HAP-1 (cell line): ENCODE data around the gene FXYD4.

Source experiments
- DNase-seq, 2 experiments: peaks; one replicate each; pipeline ENCODE4 v3.0.0-alpha.2; 2016 to 2020; ENCODE audit warnings: low spot score in 2 of 2
- H3K27me3 ChIP-seq: fragments of 250-450 bp; sonication (Bioruptor Pico); 2 replicates; pipeline ENCODE4 v1.5.1; 2020; ENCODE audit warnings: low read depth, mild to moderate bottlenecking, moderate library complexity
- H3K36me3 ChIP-seq: fragments of 250-450 bp; sonication (Bioruptor Pico); replicated peaks from 2 replicates; pipeline ENCODE4 v1.5.1; 2020; ENCODE audit warnings: mild to moderate bottlenecking
- H3K4me1 ChIP-seq: fragments of 250-450 bp; sonication (Bioruptor Pico); 2 replicates; pipeline ENCODE4 v1.5.1; 2020; ENCODE audit warnings: mild to moderate bottlenecking
- H3K4me3 ChIP-seq: fragments of 250-450 bp; sonication (Bioruptor Pico); 2 replicates; pipeline ENCODE4 v1.5.1; 2020; ENCODE audit warnings: mild to moderate bottlenecking, moderate library complexity
- H3K9me3 ChIP-seq: fragments of 250-450 bp; sonication (Bioruptor Pico); 2 replicates; pipeline ENCODE4 v1.5.1; 2020; ENCODE audit warnings: mild to moderate bottlenecking, moderate library complexity
- in situ Hi-C: fragments of 300-500 bp; cut with MboI; formaldehyde crosslinking; loops from 3 replicates; pipeline ENCODE4 v1.14.3; 2020; ENCODE audit warnings: low sequenced_read_pairs, inconsistent platforms, mixed read lengths

FXYD4 gene

DNA sequence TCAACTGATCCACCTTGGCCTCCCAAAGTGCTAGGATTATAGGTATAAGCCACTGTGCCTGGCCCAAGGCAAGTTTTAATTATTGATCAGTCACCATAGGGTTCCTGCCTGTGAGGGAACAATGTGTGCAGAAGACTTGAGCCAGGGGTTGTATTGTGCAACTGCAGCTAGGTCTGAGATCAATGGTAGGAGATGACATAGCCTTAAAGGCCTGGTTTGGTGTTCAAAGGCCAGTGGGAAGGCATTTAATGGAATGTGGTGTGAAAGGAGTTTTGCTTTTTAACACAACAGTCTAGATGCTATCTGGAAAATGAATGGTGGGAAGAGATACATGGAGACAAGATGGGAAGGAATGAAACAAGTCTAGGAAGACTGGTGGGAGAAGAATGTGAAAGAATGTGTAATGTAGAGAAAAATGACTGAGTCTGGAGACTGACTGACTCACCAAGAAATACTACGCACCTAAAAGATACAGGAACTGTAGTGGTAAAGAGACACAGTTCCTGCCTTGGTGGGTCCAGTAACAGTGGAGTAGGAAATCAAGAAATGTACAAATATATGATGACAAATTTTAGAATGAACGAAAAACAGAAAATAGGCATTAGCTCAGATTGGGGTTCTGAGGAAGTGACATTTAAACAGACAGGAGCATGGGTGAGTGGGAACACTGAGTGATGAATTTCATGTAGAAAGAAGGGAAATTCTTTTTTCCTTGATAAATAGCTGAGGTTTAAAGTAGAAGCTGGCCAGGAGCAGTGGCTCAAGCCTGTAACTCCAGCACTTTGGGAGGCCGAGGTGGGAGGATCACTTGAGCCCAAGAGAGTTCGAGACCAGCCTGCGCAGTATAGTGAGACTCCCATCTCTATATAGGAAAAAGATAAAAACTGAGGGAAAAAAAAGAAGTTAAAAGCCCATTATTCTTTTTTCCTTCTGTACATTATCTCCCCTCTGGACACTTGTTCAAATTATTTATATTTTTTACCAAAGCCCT, 28.2 kb downstream of the FXYD4 start:
- in situ Hi-C loops = no loop called here
- Histone ChIP-seq H3K27me3 (no peaks in the 10 kb centered on the region), H3K9me3 (no peaks in the 10 kb centered on the region), H3K36me3 (peaks cover 50% of the 10 kb centered on the region), H3K4me3 (no peak overlapping the region; the same call in 1 of the 2 replicates), H3K4me1 (peaks cover 75% of the 10 kb centered on the region)
- DNase-seq = no peak

GRCh38 chr10:43401627-43402026, 30.2 kb downstream of the FXYD4 start:
- DNase-seq = peak in 1 of 2 experiments; percentile 55
- Histone ChIP-seq H3K27me3 (no peaks in the 10 kb centered on the region), H3K36me3 (peaks cover 37% of the 10 kb centered on the region), H3K9me3 (no peaks in the 10 kb centered on the region), H3K4me3 (no peak overlapping the region), H3K4me1 (peaks cover 75% of the 10 kb centered on the region)
- in situ Hi-C loops = no loop called here

- no peaks in the 10 kb centered on the region for H3K27me3 ChIP-seq
- no peak overlapping the region for H3K4me3 ChIP-seq
- no peak for DNase-seq
- peaks cover 39% of the 10 kb centered on the region for H3K36me3 ChIP-seq
- H3K4me1 ChIP-seq = peaks cover 75% of the 10 kb centered on the region
- no peaks in the 10 kb centered on the region for H3K9me3 ChIP-seq
- in situ Hi-C loops = no loop called here
Observed at GRCh38 chr10:43402176-43402575, 30.7 kb downstream of the FXYD4 start.

DNA sequence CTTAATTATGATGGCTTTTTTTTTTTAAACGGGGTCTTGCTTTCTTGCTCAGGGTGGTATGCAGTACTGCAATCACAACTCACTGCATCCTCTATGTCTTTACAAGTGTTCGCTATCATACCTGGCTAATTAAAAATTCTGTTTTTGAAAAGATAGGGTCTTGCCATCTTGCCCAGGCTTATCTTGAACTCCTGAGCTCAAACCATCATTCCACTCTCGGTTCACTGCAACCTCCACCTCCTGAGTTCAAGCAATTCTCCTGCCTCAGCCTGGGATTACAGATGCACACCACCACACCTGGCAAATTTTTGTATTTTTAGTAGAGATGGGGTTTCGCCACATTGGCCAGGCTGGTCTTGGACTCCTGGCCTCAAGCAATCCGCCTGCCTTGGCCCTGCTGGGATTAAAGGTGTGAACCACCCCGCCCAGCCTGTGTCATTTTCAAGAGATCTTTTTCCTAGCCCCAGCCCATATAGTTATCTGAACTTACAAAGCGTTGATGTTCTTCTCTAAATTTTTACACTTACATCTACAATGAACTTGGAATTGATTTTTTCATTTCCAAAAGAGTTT, 31.5 kb downstream of the FXYD4 start:
- no peak for DNase-seq
- H3K27me3 ChIP-seq = no peaks in the 10 kb centered on the region
- H3K4me3 ChIP-seq = no peak overlapping the region
- in situ Hi-C loops = no loop called here
- peaks cover 39% of the 10 kb centered on the region for H3K36me3 ChIP-seq
- H3K9me3 ChIP-seq = no peaks in the 10 kb centered on the region
- peaks cover 71% of the 10 kb centered on the region for H3K4me1 ChIP-seq

DNA sequence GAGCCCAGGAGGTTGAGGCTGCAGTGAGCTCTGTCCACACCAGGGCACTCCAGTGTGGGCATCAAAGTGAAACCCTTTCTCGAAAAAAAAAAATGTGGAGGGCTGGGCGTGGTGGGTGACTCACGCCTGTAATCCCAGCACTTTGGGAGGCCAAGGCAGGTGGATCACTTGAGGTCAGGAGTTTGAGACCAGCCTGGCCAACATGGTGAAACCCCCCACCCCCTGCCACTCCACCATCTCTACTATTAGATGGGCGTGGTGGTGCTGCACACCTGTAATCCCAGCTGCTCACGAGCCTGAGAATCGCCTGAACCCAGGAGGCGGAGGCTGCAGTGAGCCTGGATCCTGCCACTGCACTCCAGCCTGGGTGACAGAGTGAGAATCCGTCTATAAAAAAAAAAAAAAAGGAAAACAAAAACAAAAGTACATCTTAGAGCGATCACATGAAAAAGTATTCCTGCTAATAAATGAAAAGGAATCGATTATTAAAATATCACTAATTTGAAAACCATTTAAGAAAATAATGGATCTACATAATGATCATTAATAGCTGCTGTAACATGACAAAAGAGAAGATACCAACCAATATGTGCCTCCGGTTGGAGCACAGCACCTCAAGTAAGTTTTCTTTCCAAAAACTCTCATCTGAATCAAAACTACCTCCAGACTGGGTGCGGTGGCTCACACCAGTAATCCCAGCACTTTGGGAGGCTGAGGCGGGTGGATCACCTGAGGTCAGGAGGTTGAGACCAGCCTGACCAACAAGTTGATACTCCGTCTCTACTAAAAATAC, 32.7 kb downstream of the FXYD4 start:
- in situ Hi-C loops = no loop called here
- no peak for DNase-seq
- no peaks in the 10 kb centered on the region for H3K9me3 ChIP-seq
- H3K4me3 ChIP-seq = peak overlapping the region; percentile 77
- no peaks in the 10 kb centered on the region for H3K27me3 ChIP-seq
- peaks cover 62% of the 10 kb centered on the region for H3K4me1 ChIP-seq
- H3K36me3 ChIP-seq = peaks cover 34% of the 10 kb centered on the region

DNA sequence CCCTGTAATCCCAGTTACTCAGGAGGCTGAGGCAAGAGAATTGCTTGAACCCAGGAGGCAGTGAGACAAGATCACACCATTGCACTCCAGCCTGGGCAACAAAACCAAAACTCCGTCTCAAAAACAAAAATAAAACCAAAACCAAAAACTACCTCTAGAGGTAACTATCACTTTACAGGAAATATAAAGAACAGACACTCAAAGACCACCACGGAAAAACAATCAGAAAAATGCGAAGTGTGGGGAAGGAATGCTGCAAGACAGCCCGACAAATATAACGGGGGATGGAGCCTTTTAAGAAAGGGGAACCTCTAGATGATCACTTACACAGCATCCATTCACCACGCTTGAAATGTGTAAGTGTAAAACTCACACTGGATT, 33.3 kb downstream of the FXYD4 start:
- Histone ChIP-seq H3K9me3 (no peaks in the 10 kb centered on the region), H3K36me3 (peaks cover 31% of the 10 kb centered on the region), H3K4me1 (peaks cover 60% of the 10 kb centered on the region), H3K4me3 (peak overlapping the region; percentile 77), H3K27me3 (no peaks in the 10 kb centered on the region)
- DNase-seq = no peak
- in situ Hi-C loops = no loop called here

DNA sequence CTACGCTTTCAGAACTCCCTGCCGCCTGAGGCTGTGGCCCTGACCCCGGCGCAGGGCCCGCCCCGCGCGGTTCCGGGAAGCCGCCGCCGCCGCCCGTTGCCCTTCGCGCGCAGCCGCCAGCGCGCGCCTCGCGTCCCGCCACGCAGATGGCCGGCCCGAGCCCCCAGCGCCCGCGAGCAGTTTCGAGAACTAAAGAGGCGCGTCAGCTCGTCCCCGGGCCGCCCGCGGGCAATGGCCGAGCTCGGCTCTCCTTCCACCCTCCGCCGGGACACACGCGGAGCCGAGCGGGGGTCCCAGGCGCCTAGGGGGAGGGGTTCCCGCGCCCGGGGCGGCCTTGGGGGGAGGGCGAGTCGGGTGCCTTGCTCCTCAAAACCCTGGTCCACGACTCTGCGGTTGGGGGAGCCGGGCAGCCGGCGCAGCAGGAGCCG, 35.7 kb downstream of the FXYD4 start:
- in situ Hi-C loops = no loop called here
- H3K36me3 ChIP-seq = peaks cover 19% of the 10 kb centered on the region
- no peaks in the 10 kb centered on the region for H3K9me3 ChIP-seq
- peak in 1 of 2 experiments; percentile 64 for DNase-seq
- H3K27me3 ChIP-seq = no peaks in the 10 kb centered on the region
- H3K4me1 ChIP-seq = peaks cover 36% of the 10 kb centered on the region
- H3K4me3 ChIP-seq = peak overlapping the region; percentile 77

- DNase-seq = peak; percentile 88 to 91
- peak overlapping the region; percentile 77 for H3K4me3 ChIP-seq
- peaks cover 30% of the 10 kb centered on the region for H3K4me1 ChIP-seq
- H3K36me3 ChIP-seq = peaks cover 19% of the 10 kb centered on the region
- no peaks in the 10 kb centered on the region for H3K27me3 ChIP-seq
- in situ Hi-C loops = no loop called here
- no peaks in the 10 kb centered on the region for H3K9me3 ChIP-seq
Observed at GRCh38 chr10:43407576-43408330, 36.3 kb downstream of the FXYD4 start.

DNA sequence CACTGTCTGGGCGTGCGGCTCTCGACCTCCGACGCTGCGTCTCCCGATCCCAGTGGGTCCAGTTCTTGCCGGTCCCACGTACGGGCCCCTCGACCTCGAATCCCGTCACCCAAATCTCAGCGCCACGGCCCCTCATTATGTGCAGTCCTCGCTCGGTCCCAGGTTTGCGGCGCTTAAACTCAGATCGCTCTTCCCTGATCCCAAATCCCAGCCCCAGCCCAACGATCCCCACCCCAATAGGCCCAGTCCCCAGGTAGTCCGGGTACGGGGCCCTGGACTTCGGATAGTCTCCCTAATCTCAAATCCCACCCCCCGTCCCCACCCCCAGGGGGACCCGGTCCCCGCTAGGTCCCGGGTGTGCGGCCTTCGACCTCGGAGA, 36.9 kb downstream of the FXYD4 start:
- no peak for DNase-seq
- peaks cover 15% of the 10 kb centered on the region for H3K36me3 ChIP-seq
- H3K9me3 ChIP-seq = no peaks in the 10 kb centered on the region
- in situ Hi-C loops = no loop called here
- no peaks in the 10 kb centered on the region for H3K27me3 ChIP-seq
- H3K4me1 ChIP-seq = peaks cover 24% of the 10 kb centered on the region
- H3K4me3 ChIP-seq = peak overlapping the region; percentile 77

DNA sequence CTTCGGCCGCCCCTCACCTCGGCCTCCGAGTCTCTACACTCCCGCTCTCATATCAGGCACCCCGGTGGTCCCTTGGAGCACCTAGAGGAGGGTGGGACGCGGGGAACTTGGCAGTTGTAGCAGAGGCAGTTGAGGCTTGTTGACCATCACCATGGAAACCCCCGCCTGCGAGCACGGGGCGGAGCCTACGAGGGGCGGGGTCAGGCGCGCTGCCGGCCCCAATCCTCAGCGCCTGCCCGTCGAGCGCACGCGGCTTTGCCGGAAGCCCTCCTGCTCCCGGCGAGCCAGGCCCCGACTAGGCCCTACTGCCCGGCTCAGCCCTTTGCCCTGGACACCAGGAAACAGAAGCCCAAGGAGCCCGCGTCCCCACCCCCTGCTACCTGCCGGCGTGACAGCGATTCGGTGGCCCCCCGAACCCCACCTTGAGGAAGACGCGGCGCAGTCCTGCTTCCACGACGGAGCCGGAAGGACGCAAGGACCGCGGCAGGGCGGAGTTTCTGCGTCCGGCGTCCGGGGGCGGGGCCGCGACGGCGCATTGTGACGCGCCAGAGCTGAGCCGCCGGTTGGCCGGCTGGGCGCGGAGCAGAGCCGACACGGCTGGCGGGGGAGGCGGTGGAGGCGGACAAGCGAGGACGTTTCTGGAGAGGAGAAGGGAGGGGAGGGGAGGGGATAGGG, 37.4 kb downstream of the FXYD4 start, which contains the start of gene HNRNPF:
Gene HNRNPF, minus strand, starts transcription at position 477 of the 675 bp plus-strand sequence. CDS start 21,302 bp downstream, outside the sequence.
- H3K27me3 ChIP-seq = no peaks in the 10 kb centered on the region
- in situ Hi-C loops = no loop called here
- H3K36me3 ChIP-seq = peaks cover 10% of the 10 kb centered on the region
- H3K4me1 ChIP-seq = peaks cover 19% of the 10 kb centered on the region
- no peaks in the 10 kb centered on the region for H3K9me3 ChIP-seq
- peak within 1 kb of the TSS; percentile 77 for H3K4me3 ChIP-seq
- peak; percentile 91 to 95 for DNase-seq

GRCh38 chr10:43409385-43410109, 38.1 kb downstream of the FXYD4 start:
- peaks cover 14% of the 10 kb centered on the region for H3K4me1 ChIP-seq
- no peaks in the 10 kb centered on the region for H3K9me3 ChIP-seq
- in situ Hi-C loops = no loop called here
- peak overlapping the region; percentile 77 for H3K4me3 ChIP-seq
- peaks cover 8% of the 10 kb centered on the region; the same call in 1 of the 2 replicates for H3K36me3 ChIP-seq
- no peak for DNase-seq
- H3K27me3 ChIP-seq = no peaks in the 10 kb centered on the region

GRCh38 chr10:43410345-43410744, 38.9 kb downstream of the FXYD4 start:
- Histone ChIP-seq H3K4me3 (no peak overlapping the region), H3K27me3 (no peaks in the 10 kb centered on the region), H3K36me3 (peaks cover 8% of the 10 kb centered on the region; the same call in 1 of the 2 replicates), H3K9me3 (no peaks in the 10 kb centered on the region), H3K4me1 (peaks cover 10% of the 10 kb centered on the region)
- no peak for DNase-seq
- in situ Hi-C loops = no loop called here
